ENCODE data around the gene DNASE2.

The DNASE2 gene

DNA sequence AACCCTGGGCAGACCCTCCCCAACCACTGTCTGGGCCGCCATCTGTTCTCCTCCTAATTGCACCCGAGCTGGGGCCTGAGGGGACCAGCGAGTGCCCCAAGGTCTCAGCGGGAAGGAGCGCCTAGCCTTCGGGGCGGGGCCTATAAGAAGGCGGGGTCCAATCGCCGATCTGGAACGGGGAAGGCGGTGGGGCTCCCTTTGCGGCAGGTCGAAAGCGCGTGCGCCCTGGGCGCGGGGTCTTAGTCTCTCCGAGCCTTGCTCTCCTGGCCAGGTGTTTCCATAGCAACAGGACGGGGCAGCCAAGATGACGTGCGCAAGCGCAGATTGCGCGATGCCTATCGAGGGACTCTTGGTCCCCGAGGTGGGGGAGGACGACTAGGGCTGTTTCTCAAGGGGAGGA is 40.2 kb downstream of the DNASE2 start:
- peak overlapping the region; percentile 39 for H3K4me2 ChIP-seq (ENCODE audit: low read length)
- H3K56ac ChIP-seq (ENCODE audit: low read length), result peak overlapping the region; percentile 66
- peak overlapping the region; percentile 12 for H3K4me3 ChIP-seq (ENCODE audit: low read length)
- H4K5ac ChIP-seq (ENCODE audit: low read length), result no peak overlapping the region
- H3K23ac ChIP-seq (ENCODE audit: low read length), result no peak overlapping the region
- no peaks in the 10 kb centered on the region for H3K79me2 ChIP-seq (ENCODE audit: control insufficient read depth, insufficient read depth, low read length)
- no peak overlapping the region for H4K8ac ChIP-seq (ENCODE audit: low read depth, low read length)
- H2AK5ac ChIP-seq (ENCODE audit: low read length), result no peak overlapping the region
- no peak overlapping the region for H2BK15ac ChIP-seq (replicated peaks; ENCODE audit: low read depth)
- H3K18ac ChIP-seq (ENCODE audit: low read length), result no peak overlapping the region
- no peak overlapping the region for H2BK5ac ChIP-seq (ENCODE audit: low read length)
- no peak overlapping the region for H3K4ac ChIP-seq (ENCODE audit: low read depth, low read length)
- H2BK120ac ChIP-seq (ENCODE audit: low read depth, low read length), result no peak overlapping the region
- peak; percentile 98 for DNase-seq
- H3K4me1 ChIP-seq (ENCODE audit: control insufficient read depth, low read depth, low read length), result no peaks in the 10 kb centered on the region
- no peak overlapping the region for H3K27ac ChIP-seq (ENCODE audit: low read depth, low read length)
- H3K27me3 ChIP-seq (ENCODE audit: insufficient read depth, low read length, poor library complexity), result no peaks in the 10 kb centered on the region
- H3K36me3 ChIP-seq (ENCODE audit: control insufficient read depth, insufficient read depth, low read length), result no peaks in the 10 kb centered on the region
- no CpG with 5 or more reads among the region's 29 CpGs for WGBS (ENCODE audit: extremely low coverage, insufficient coverage, low lambda C conversion rate)
- H3K9ac ChIP-seq (ENCODE audit: low read length), result peak overlapping the region; percentile 47
- no peaks in the 10 kb centered on the region for H3K79me1 ChIP-seq (ENCODE audit: low read length)

DNA sequence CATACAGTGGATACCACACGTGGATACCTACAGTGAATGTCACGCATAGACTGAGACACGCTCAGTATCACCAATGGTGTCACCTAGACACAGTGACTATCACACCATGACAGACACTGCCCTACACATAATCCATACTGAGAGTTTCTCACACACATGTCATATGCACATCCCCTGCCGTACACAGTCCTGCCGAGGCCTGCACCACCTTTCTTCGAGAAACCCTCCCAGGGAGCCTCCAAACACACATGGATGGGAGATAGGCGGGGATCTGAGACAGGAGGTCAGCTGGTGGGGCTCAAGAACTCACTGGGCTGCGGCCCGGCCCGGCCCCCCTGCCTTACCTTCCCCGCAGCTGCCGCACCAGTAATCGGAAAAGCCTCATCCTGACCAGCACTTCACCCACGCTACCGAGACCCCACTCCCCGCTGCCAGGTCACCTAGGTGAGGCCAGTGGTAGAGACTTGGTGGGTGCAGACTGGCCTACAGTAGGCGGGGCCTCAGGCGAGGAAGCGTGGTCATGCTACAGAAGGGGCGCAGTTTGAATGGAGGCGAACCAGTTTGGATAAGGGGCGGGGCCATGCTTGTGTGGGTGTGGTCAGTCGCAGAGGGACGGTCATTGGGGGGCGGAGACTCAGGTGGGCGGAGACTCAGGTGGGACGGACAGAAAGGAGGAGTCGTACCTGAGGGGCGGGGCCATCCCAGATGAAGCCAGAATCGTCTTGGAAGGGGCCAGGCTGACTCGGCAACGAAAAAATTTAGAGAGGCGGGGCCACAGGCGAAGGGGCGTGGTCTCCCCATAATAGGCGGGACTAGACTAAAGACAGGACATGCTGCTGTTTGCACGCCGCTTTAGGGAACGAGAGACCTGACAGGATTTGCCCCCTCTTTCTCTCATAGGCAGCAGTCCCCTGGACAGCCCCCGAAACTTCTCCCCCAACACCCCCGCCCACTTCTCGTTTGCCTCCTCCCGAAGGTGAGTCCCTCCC is 40.9 kb downstream of the DNASE2 start:
- H4K8ac ChIP-seq (ENCODE audit: low read depth, low read length), result no peak overlapping the region
- no peaks in the 10 kb centered on the region for H3K79me2 ChIP-seq (ENCODE audit: control insufficient read depth, insufficient read depth, low read length)
- H3K27ac ChIP-seq (ENCODE audit: low read depth, low read length), result no peak overlapping the region
- H3K4ac ChIP-seq (ENCODE audit: low read depth, low read length), result no peak overlapping the region
- no peaks in the 10 kb centered on the region for H3K36me3 ChIP-seq (ENCODE audit: control insufficient read depth, insufficient read depth, low read length)
- H2BK120ac ChIP-seq (ENCODE audit: low read depth, low read length), result no peak overlapping the region
- H2BK5ac ChIP-seq (ENCODE audit: low read length), result no peak overlapping the region
- H3K4me1 ChIP-seq (ENCODE audit: control insufficient read depth, low read depth, low read length), result no peaks in the 10 kb centered on the region
- no peak overlapping the region for H2AK5ac ChIP-seq (ENCODE audit: low read length)
- peak; percentile 98 for DNase-seq
- no peaks in the 10 kb centered on the region for H3K27me3 ChIP-seq (ENCODE audit: insufficient read depth, low read length, poor library complexity)
- peak overlapping the region; percentile 12 for H3K4me3 ChIP-seq (ENCODE audit: low read length)
- H3K9ac ChIP-seq (ENCODE audit: low read length), result peak overlapping the region; percentile 47
- WGBS (ENCODE audit: extremely low coverage, insufficient coverage, low lambda C conversion rate), result no CpG with 5 or more reads among the region's 43 CpGs
- no peak overlapping the region for H4K5ac ChIP-seq (ENCODE audit: low read length)
- H3K79me1 ChIP-seq (ENCODE audit: low read length), result no peaks in the 10 kb centered on the region
- H3K56ac ChIP-seq (ENCODE audit: low read length), result peak overlapping the region; percentile 72
- peak overlapping the region; percentile 43 for H3K4me2 ChIP-seq (ENCODE audit: low read length)
- H2BK15ac ChIP-seq (replicated peaks; ENCODE audit: low read depth), result no peak overlapping the region
- no peak overlapping the region for H3K18ac ChIP-seq (ENCODE audit: low read length)
- H3K23ac ChIP-seq (ENCODE audit: low read length), result no peak overlapping the region

DNA sequence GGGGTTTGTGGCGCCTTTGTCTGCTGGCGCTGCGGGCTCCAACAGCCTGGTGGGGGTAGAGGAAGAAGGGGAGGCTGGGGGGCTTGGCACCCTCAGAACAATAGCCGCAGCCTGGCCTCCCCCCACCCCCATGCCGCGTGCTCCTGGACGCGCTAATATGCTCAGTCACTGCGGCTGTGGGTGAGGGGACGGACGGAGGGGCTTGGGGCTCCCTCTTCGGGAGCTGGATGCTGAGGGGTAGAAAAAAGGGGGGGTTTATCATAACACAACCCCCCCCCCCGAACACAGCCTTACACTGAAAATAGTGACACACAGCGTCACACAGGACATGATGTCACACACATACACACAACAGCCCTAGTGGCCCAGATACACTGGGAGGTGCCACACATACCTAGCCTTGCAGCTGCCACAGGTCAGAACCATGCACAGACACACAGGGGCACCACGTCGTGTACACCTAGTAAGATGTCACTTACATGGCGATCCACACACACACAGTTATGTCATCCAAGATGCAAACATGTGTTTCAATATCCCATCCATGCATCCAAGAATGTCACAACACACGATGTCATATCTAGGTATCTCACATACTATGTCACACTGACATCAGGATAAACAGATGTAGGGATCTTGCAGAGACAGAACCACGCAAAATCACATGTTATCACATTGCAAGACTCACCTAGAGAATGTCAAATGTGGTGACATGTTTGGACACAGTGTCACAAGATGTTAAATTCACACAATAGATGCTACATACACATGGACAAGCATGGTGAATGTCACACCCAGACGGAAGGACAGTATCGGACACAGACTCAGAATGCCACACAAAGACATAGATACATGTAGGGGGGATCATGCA is 42.1 kb downstream of the DNASE2 start:
- Histone ChIP-seq H3K4me3 (ENCODE audit: low read length) (peak overlapping the region; percentile 38), H2BK120ac (ENCODE audit: low read depth, low read length) (no peak overlapping the region), H3K18ac (ENCODE audit: low read length) (no peak overlapping the region), H3K23ac (ENCODE audit: low read length) (no peak overlapping the region), H4K5ac (ENCODE audit: low read length) (no peak overlapping the region), H4K8ac (ENCODE audit: low read depth, low read length) (no peak overlapping the region), H3K4me1 (ENCODE audit: control insufficient read depth, low read depth, low read length) (no peaks in the 10 kb centered on the region), H3K4me2 (ENCODE audit: low read length) (peak overlapping the region; percentile 3), H3K36me3 (ENCODE audit: control insufficient read depth, insufficient read depth, low read length) (no peaks in the 10 kb centered on the region), H3K79me1 (ENCODE audit: low read length) (no peaks in the 10 kb centered on the region), H3K4ac (ENCODE audit: low read depth, low read length) (peak overlapping the region; percentile 41), H3K79me2 (ENCODE audit: control insufficient read depth, insufficient read depth, low read length) (no peaks in the 10 kb centered on the region), H2AK5ac (ENCODE audit: low read length) (no peak overlapping the region), H3K27me3 (ENCODE audit: insufficient read depth, low read length, poor library complexity) (no peaks in the 10 kb centered on the region), H3K9ac (ENCODE audit: low read length) (peak overlapping the region; percentile 26), H2BK15ac (replicated peaks; ENCODE audit: low read depth) (no peak overlapping the region), H3K27ac (ENCODE audit: low read depth, low read length) (no peak overlapping the region), H3K56ac (ENCODE audit: low read length) (peak overlapping the region; percentile 20), H2BK5ac (ENCODE audit: low read length) (no peak overlapping the region)
- WGBS (ENCODE audit: extremely low coverage, insufficient coverage, low lambda C conversion rate), result no CpG with 5 or more reads among the region's 21 CpGs
- DNase-seq, result no peak

DNA sequence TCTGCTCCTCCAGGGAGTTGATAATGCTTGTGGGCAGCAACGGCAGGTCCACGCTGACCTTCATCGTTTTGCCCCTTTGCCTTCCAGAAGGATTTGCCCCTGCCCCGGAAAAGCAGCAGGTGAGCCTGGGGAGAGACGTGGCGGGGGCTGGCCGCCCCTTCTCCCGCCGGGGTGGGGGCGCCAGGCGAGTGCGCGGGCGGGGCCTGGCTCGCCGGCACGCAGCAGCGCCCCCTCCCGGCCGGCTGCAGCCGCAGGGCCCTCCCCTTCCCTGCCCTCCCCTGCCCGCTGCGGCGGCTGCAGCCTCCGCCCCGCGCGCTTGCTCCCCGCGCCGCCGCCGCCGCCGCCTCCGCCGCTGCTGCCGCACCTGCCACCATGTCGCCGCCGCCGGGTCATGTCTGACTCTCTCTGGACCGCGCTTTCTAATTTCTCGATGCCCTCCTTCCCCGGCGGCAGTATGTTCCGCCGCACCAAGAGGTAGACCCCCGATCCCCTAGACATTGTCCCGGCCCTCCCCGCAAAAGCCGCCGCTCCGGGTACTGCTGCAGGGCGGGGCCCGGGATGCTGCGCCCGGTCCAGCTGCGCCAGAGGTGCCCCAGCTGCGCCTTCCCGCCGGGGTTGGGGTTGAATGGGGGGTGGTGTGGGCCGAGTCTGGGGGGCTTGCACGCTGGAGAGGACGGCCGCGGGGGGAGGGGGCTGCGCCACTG is 42.9 kb downstream of the DNASE2 start, which contains the start of gene MAST1:
TSS of gene MAST1 (plus strand) at position 334 of the 704 bp plus-strand sequence. CDS start at position 392, 58 bp downstream.
- H3K56ac ChIP-seq (ENCODE audit: low read length), result peak within 1 kb of the TSS; percentile 69
- no peak within 1 kb of the TSS for H4K8ac ChIP-seq (ENCODE audit: low read depth, low read length)
- no peak within 1 kb of the TSS for H2BK120ac ChIP-seq (ENCODE audit: low read depth, low read length)
- H3K4me1 ChIP-seq (ENCODE audit: control insufficient read depth, low read depth, low read length), result no peaks in the 10 kb centered on the region
- peak; percentile 66 for DNase-seq
- no peak within 1 kb of the TSS for H3K27ac ChIP-seq (ENCODE audit: low read depth, low read length)
- H3K18ac ChIP-seq (ENCODE audit: low read length), result no peak within 1 kb of the TSS
- WGBS (ENCODE audit: extremely low coverage, insufficient coverage, low lambda C conversion rate), result no CpG with 5 or more reads among the region's 69 CpGs
- no peak within 1 kb of the TSS for H4K5ac ChIP-seq (ENCODE audit: low read length)
- no peaks in the 10 kb centered on the region for H3K79me2 ChIP-seq (ENCODE audit: control insufficient read depth, insufficient read depth, low read length)
- peak within 1 kb of the TSS; percentile 38 for H3K4me3 ChIP-seq (ENCODE audit: low read length)
- H3K27me3 ChIP-seq (ENCODE audit: insufficient read depth, low read length, poor library complexity), result no peaks in the 10 kb centered on the region
- H2AK5ac ChIP-seq (ENCODE audit: low read length), result no peak within 1 kb of the TSS
- H3K23ac ChIP-seq (ENCODE audit: low read length), result no peak within 1 kb of the TSS
- peak within 1 kb of the TSS; percentile 41 for H3K4ac ChIP-seq (ENCODE audit: low read depth, low read length)
- H3K36me3 ChIP-seq (ENCODE audit: control insufficient read depth, insufficient read depth, low read length), result no peaks in the 10 kb centered on the region
- H2BK15ac ChIP-seq (replicated peaks; ENCODE audit: low read depth), result no peak within 1 kb of the TSS
- peak within 1 kb of the TSS; percentile 47 for H3K4me2 ChIP-seq (ENCODE audit: low read length)
- no peak within 1 kb of the TSS for H2BK5ac ChIP-seq (ENCODE audit: low read length)
- peak within 1 kb of the TSS; percentile 50 for H3K9ac ChIP-seq (ENCODE audit: low read length)
- H3K79me1 ChIP-seq (ENCODE audit: low read length), result no peaks in the 10 kb centered on the region

DNA sequence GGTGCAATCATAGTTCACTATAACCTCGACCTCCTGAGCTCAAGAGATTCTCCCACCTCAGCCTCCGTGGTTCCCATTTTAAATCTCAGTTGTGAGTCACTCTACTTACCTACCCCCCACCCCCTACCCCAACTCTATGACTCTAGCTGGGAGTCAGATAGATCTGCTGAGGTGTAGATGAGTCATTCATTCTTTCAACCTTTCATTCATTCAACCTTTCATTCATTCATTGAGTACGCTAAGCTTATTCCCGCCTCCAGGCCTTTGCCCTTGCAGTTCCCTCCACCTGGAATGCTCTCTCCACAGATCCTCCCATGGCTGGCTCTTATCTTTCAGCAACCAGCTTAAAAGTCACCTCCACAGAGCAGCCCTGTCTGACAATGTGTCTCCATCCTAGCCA is 44.0 kb downstream of the DNASE2 start:
- H3K27ac ChIP-seq (ENCODE audit: low read depth, low read length), result no peak overlapping the region
- H2BK120ac ChIP-seq (ENCODE audit: low read depth, low read length), result no peak overlapping the region
- no peak overlapping the region for H3K9ac ChIP-seq (ENCODE audit: low read length)
- DNase-seq, result peak; percentile 76
- no peak overlapping the region for H3K4ac ChIP-seq (ENCODE audit: low read depth, low read length)
- H3K36me3 ChIP-seq (ENCODE audit: control insufficient read depth, insufficient read depth, low read length), result no peaks in the 10 kb centered on the region
- H3K27me3 ChIP-seq (ENCODE audit: insufficient read depth, low read length, poor library complexity), result no peaks in the 10 kb centered on the region
- H3K18ac ChIP-seq (ENCODE audit: low read length), result no peak overlapping the region
- H3K79me2 ChIP-seq (ENCODE audit: control insufficient read depth, insufficient read depth, low read length), result no peaks in the 10 kb centered on the region
- H4K8ac ChIP-seq (ENCODE audit: low read depth, low read length), result no peak overlapping the region
- no CpG with 5 or more reads among the region's 4 CpGs for WGBS (ENCODE audit: extremely low coverage, insufficient coverage, low lambda C conversion rate)
- no peak overlapping the region for H2AK5ac ChIP-seq (ENCODE audit: low read length)
- H4K5ac ChIP-seq (ENCODE audit: low read length), result no peak overlapping the region
- H3K4me1 ChIP-seq (ENCODE audit: control insufficient read depth, low read depth, low read length), result no peaks in the 10 kb centered on the region
- H3K4me3 ChIP-seq (ENCODE audit: low read length), result no peak overlapping the region
- no peak overlapping the region for H3K4me2 ChIP-seq (ENCODE audit: low read length)
- no peak overlapping the region for H2BK15ac ChIP-seq (replicated peaks; ENCODE audit: low read depth)
- H2BK5ac ChIP-seq (ENCODE audit: low read length), result no peak overlapping the region
- no peak overlapping the region for H3K56ac ChIP-seq (ENCODE audit: low read length)
- H3K23ac ChIP-seq (ENCODE audit: low read length), result no peak overlapping the region
- H3K79me1 ChIP-seq (ENCODE audit: low read length), result no peaks in the 10 kb centered on the region
